Kidney tubule cell (primary cell): ENCODE measurements around the gene CHRM1.
A peak's percentile ranks its signal among the peaks of the same experiment; 100 is the strongest.

ENCODE experiments used
- DNase-seq: peaks from one replicate; pipeline ENCODE4 v3.0.0-alpha.2; 2018; ENCODE audit warnings: low spot score

Gene CHRM1

DNA sequence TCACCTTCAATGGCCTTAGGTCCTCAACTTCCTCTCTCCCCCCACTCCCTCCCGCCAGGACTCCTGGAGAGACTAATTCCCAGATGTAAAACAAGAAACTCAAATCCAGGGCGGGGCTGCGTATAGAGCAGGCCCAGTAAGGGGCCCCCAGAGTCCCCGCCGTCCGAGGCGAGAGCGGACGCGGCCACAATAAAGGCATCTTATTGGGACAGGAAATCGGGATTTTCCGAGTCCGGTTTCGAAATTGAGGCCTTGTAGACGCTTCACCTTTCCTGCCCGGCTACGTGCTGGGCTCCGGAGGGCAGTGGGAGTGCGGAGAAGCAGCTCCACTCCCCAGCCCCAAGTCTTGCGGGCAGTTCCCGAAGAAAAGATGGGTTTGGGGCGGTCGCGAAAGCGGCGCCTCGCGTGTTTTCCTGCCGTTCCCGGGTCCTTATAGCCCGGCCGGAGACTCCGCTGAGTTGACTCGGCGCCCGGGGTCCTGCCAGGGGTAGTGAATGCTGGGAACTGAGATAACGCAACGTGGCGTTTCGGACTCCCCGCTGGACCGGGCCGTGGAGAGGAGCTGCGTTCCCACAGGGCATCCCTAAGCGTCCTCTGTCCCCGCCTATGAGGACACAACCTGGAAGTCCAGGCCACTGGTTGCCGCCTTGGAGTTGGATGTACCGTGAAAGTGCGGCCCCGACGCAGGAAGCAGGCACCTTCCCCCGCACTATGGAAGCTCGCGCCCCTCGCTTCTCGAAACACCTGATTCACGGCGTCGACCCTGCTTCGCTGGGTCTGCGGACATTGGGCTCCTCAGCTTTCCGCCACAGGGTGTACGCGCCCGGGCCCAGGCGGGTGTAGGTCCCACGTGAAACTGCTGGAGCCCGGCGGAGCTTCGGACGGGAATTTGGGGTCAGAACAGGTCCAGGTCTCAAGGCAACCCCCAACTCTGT is 4.8 kb upstream of the CHRM1 start:
- DNase-seq, result no peak

DNA sequence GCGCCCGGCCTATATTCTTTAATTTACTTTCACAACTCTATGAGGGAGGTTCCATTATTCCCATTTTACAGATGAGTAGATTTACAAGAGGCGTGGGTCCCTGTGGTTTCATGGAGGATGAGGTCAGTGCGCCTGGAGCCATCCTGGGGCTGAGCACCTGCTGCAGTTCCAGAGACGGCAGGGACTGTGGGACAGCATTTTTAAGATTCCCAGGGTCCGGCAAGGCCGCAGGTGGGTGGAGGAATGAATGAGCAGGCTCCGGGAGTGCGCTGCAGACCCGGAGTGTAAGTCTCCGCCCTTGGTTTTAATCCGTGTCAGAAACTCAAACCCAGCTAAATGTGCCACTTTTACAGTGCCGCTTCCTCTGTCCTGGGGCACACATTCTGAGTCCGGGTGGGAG is 4.1 kb upstream of the CHRM1 start:
- peak; percentile 45 for DNase-seq

DNA sequence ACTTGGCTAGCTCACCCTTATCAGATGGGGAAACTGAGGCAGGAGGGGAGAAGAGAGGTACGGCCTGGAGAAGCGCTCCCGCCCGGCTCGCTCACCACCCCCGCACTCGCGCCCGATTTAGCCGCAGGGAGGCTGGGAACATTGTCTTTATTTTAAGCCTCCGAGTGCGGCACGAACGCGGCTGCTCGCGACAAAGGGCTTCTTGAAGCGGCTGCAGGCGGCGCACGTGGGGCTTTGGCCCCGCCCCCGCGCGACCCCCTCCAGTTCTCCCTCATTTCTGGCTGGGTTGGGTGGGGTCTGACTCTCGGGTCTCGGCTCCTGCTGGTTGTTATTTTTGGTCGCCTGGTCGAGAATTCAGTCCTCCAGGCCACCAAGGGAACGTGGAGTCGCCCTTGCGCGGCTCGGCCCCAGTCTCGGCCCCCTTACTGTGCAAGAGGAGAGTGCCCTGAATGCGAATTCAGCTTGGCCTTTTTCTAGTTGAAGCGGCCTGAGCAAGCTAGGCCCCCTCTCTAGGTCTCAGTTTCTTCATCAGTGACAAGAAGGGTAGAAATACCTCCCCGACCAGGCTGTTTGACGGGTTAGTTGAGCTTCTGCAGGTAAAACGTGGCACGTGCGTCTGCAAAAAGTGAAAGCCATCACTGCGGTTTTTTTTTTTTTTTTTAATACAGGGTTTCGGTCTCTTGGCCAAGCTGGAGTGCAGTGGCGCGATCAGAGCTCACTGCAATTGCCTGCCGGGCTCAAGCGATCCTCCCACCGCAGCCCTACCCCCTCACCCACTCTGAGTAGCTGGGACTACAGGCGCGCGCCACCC is 2.6 kb upstream of the CHRM1 start:
- no peak for DNase-seq

DNA sequence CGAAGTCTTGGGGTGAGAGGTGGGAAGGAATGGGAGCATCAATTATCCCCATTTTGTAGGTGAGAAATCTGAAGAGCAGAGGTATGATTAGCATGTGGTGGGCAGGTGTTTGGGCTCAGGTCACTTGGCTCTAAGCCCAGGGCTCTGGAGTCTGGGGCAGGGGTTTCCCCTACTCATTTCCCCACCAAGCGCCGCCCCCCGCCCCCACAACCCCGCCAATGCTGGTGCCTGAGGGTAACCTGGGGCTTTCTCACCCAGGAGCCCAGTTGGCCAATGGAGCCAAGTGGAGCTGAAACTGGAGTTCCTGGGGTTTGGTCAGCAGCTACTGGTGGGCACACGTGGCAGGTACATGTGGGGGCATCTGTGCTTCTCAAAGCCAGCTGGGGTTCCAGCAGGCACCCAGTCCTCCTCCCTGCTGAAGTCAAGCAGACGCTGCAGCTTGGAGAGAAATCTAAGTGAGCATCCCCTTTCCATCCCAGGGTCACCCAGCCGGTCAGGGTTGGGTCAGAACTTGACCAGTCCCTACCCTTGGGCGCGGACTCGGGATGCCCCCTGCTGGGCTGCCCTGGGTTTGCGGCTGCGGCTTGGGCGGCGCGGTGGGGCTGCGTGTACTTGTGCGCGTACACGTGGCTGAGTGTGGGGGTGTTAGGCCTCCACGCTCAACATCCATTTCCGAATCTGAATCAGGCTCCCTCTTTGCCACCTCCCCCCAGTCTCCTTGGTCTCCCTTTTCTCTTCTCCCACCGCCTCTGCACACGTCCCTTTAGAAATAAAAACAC is 1.7 kb upstream of the CHRM1 start:
- no peak for DNase-seq

DNA sequence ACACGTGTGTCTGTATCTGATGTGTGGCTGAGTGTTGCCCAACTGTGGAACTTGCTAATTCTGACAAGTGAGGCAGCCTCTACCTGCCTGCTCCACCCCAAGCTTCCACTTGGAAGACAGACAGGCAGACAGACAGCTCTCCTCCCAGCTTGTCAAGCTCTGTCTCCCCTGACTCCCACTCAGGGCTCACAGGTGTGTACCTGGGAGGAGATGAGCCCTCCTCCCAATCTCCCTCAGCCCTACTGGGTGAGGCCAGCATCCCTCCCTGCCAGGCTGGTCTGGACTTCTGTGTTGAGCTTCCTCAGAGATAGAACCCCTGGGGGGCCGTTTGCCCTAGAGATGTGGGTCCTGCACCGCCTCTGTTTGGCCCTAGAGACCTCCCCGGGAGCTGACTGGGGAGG is 1.0 kb upstream of the CHRM1 start:
- DNase-seq, result no peak

DNA sequence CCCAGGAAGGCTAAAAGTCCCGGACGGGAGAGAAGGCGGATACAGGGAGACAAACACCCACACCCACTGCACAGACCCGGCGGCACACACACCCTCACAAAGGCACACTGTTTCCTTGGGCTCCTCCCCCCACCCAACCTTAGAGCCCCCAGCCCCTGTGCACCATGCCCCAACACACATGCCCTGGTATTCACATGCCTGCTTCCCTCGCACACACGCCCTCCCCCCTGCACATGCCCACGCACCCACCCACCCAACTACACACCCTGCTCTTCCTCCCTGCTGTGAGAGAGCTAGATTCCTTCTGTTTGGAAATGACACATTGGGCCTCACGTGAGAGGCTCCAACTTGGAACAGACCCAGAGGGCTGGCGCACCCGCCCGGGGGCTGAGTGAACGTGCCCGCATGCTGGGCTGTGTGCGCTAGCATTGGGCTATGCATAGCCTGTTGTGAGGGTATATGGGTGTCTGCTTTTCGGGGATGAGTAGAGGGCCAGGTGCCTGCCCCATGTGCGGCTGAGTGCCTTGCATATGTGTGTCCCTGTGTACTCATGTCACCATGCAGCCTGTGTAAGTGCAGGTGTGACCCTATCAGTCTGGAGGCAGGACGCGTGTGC is 518 bp upstream of the CHRM1 start:
- DNase-seq, result no peak

DNA sequence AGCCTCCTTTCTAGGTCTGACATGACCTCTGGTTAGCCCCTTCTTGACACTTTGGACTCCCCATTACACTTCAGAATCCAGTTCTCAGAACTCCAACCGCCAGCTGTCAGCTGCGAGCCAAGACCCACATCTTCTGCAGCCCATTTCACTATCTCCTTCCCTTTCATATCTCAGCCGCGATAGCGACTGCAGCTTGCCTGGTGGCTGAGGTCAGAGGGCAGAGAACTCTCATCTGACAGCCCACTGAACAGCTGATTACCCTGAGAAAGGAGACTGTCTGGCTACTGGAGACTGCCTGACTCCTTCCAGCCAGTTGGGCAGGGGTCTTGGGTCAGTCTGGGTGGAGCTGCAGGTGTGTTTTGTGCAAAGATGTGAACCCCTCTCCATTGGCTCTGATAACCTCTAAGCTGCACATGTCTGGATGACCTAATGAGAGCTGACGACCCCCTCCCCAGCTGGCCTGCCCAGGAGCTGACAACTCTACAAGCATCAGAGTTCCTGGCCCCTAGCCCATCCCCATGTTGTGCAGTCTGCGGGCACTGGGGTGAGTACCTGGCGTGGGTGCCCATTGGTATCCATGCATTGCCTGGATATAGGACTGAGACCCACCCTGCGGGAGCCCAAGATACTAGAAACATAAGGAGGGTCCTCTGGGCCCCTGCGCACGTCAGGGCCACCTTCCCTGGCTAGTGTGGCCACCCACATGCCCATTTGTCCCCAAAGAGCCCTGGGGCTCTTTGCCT is 1.1 kb downstream of the CHRM1 start:
- no peak for DNase-seq

DNA sequence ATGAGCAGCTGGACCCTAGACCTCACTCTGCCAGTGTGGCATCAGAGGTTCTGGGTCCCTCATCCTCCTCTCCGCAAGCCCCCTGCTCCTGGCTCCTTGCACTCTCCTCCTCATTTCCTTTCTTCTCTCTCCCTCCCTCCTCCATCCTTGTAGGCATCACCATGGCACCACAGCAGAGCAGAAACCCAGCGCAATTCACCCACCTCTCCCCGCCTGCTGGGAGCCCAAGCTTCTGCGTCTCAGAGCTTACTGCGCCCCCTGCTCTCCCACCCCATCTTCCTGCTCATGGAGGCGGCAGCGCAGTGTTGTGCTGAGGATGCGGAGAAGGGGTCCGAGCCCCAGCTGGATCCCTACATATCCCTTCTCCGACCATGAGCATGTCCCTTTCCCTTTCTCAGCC is 1.7 kb downstream of the CHRM1 start:
- DNase-seq, result no peak

DNA sequence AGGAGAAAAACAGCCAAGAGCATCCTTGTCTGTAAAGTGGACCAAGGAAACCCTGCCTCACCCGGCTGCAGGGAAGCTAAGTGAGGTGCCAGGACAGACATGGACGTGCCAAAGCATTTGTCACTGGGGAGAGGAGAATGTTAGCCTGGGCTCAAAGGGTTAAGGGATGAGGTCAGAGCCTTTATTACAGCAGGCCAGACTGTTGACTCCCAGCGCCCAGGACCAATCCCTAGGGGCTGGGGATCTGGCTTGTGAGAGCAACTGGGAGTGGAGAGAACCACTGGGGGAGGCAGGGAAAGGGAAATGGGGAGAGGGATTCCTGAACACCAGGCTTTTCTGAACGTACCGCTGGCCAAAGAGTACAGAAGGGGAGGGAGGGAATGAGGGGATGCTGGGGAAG is 2.6 kb downstream of the CHRM1 start:
- DNase-seq, result no peak

DNA sequence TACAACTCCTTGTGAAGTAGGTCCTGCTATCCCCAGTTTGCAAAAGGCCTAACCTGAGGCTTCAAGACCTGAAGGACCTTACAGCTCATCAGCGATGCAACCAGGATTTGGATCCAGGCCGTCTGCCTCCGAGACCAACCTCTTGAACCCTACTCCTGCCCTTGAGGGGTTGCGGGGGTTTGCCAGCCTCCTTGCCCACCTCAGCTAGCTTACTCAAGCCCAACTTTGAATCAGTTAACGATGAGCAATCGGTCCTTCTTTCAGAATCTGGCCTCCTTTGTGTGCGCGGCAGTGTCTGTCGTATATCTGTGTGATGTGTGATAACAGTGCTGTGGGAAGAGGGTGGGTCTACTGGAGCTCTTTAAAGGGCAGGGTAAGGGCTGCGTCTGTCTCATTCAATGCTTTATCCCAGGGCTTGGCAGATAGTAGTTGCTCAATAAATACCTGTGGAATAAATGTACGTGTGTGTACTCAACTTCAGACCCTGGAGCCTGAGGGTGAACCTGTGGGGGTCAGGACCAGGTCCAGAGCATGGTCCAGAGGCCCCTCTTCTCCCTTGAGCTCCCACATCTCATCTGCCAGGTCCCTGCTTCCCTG is 3.2 kb downstream of the CHRM1 start:
- no peak for DNase-seq

DNA sequence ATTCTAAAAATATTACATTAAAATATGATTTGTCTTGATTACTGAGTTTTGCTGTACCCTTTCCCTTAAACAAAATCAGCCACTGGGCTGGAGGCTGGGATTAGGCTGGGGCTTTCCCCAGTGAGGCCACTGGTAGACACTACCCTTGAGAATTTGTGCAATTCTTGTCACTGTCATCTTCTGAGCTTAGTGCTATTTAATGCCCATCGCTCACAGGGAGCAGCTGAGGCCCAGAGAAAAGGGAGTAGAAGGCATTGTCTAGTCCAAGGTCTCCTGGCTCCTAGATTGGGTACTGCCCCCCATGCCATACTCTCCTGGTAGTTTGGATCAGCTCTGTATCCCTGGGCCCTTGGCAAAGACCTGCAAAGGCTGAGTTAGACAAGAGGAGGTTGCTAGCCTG is 6.7 kb downstream of the CHRM1 start:
- no peak for DNase-seq

DNA sequence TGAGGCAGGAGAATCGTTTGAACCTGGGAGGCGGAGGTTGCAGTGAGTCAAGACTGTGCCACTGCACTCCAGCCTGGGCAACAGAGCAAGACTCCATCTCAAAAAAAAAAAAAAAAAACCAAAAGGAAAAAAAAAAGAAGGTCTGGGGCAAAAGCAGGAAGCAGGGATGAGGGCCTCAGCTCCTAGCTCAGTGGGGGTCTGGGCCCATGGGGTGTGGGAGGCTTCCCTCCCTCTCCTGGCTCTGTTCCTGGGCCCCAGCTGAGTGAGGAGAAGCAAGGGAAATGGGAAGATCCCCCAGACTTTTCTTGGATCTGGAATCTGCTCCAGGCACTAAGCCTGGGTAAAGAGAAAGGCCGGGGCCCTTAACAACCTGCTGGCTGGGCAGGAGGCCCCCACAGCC is 8.9 kb downstream of the CHRM1 start:
- no peak for DNase-seq

DNA sequence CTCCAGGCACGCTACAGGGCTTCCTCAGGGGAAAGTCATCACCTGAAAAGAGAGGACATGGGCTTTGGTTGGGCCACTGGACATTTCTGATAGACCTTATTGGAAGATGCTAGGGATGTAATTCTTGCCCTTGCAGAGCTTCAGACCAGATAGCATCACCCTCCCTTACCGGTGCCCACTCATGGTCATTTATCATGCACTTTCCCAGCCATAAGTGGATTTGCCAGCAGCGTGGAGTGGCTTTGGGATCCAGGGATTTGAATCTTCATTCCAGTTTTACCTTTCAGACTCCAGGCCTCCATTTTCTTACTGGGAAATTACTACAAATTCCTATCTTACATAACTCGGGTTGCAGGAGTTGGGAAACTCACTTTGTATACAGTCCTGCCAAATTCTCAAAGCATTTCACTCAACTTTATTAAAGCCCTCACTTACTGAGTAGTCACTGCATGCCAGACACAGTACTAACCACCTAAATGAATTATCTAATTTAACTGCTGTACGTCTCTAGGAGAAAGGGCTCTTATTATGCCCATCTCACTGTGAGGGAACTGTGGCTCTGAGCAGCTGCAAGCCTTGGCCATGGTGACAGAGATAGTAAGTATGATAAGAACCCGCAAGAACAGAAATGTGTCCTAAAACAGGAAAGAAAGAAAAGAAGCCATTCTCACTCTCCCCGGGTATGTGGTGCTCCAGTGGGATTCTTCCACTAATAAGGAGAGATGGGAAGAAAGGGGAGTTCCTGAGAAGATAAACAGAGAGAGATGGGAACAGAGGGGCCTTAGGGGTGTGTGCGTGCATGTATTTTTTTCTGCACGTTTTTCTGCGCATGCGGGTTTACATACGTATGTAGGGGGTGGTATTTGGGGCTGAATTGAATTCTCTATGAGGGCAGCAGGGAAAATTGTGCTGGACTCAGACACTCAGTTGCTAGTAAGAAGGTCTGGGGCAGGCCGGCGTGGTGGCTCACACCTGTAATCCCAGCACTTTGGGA is 9.7 kb downstream of the CHRM1 start:
- DNase-seq, result no peak

DNA sequence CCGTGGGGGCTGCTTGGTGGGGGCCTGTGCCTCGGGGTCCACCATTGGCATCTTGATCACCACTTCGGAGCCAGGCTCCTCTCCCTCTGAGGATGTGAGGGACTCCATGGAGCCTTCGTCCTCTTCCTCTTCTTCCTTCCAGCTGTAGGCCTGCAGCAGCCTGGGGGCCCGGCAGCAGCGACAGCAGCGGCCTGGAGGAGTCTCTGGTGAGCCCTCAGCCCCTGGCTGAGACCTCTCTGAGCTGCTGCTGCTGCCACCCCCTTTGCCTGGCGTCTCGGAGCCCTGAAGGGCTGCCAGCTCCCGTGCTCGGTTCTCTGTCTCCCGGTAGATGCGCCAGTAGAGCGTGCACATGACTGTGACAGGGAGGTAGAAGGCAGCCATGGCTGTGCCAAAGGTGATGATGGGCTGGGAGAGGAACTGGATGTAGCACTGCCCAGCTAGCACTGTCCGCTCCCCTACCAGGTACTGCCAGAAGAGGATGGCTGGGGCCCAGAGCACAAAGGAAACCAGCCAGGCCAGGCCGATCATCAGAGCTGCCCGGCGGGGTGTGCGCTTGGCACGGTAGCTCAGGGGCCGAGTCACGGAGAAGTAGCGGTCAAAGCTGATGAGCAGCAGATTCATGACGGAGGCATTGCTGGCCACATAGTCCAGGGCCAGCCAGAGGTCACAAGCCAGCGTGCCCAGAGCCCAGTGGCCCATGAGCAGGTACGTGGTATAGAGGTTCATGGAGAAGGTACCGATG is 10.9 kb downstream of the CHRM1 start:
- DNase-seq, result no peak

DNA sequence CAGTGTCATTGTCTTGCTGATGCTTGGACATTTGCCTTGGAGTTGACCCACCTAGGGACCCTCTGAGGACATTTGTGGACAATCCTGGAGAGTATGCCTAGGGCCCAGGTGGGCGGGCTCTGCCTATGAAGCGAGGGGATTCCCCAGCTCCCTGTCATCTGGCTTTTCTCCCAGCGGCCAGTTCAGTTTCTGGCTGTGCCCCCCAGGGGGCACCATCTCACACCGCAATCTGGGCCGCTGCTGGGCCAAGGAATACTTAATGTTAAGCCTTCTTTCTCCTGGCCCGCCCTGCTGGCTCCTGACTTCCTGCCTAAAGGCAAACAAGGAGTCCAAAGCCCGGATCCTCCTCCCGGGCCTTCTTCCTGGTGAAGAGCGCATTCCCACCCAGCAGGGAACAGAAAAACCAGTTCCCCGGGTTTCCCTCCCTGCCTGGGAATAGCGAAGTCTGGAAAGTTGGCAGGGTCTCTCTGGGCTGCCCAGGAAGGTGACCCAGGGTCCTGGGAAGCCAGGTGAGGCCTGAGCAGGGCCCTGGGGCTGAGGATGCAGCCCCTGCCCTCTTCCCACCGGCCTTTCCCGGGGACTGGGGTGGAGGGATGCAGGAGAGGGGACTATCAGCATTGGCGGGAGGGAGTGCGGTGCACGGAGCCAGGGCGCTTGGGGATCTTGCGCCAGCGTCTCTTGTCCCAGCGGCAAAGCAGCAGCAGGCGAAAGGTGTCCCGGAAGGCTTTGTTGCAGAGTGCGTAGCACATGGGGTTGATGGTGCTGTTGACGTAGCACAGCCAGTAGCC is 11.9 kb downstream of the CHRM1 start:
- DNase-seq, result peak; percentile 83

DNA sequence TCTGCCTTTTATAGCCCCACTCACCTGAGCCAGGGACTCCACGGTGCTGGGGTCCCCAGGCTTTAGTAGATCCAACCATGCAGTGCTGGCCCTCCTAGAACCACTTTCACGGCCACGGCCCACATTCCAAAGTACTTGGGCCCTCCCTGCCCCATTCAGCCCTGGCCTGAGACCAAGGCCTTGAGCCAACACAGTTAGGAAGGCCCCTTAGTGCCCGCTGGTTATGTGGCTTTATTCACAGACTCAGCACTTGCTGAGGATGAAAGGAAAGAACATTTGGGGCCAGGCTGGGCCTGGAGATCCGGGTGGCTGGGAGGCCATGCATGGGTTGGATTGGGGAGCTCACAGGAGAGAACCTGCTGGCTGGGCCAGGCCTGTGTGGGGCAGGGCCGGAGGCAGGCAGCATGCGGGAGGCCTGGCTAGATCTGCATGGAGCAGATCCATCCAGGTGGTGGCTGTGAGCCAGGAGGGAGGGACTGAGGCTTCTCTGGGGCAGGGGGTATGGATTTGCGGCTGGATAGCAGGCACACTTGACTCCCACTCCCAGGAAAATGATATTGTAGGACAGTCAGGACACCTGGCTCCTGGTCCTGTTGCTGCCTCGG is 12.6 kb downstream of the CHRM1 start:
- DNase-seq, result no peak

DNA sequence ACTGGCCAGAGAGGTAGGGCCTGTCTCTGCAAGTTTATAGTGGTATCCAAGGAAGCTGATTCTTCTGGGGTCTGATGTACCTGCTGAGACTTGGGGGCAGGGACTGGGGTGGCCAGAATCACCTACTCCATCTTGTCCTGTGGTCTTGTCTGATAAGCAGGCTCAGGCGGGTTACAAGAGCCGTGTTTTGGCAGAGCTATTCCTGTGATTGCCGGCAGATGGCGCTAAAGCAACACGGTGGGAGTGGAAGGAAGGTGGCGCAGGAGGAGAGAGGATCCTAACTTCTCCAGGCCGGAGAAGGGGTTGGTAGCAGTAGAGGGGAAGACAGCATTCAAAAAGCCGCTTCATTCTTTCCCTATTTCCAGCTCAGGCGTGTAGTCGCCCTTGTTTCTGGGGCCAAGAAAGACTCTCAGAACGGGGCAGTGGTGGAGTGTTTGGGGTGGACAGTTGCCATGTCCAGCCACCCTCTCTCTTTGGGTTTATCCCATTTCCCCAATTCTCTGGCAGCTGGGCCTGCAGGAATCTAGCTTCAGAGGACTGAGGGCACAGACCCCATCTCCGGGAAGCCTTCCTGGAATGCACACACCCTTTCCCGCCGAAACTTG is 15.1 kb downstream of the CHRM1 start:
- DNase-seq, result peak; percentile 79
